Keratinocyte (primary cell): Measurements from ENCODE around the gene R3HDM2. TPM values are rescaled to one million over a fixed set of nuclear protein-coding genes. Genes with fewer than 3 reads are reported as not detected.

Experiments used
- DNase-seq: peaks from one replicate; pipeline ENCODE4 v3.0.0-alpha.2; 2011; ENCODE audit warnings: low read depth, missing footprints, low spot score
- FAIRE-seq: peaks from 2 replicates; lab custom pipeline; 2011; peaks lifted over from hg19 to GRCh38; lab: Jason Lieb, UNC
- H2AFZ ChIP-seq: 2 replicates; pipeline ENCODE4 v1.6.0; 2012; ENCODE audit warnings: low read length, control low read depth, inconsistent platforms; ENCODE audit not compliant: control insufficient read depth
- H3K27ac ChIP-seq: 2 replicates; pipeline ENCODE4 v1.5.1; 2011; ENCODE audit warnings: low read length; ENCODE audit not compliant: control insufficient read depth, insufficient read depth
- H3K27me3 ChIP-seq: 3 replicates; pipeline ENCODE4 v1.6.0; 2011; ENCODE audit warnings: low read length; ENCODE audit not compliant: control insufficient read depth, insufficient read depth; ENCODE audit errors: extremely low read depth
- H3K36me3 ChIP-seq, 2 experiments: 2 replicates in 1 of 2; 3 replicates in 1 of 2; pipeline ENCODE4 v1.5.1; 2011; ENCODE audit warnings: low read length in 2 of 2, mild to moderate bottlenecking in 1 of 2; ENCODE audit not compliant: control insufficient read depth in 2 of 2, insufficient read depth in 2 of 2; ENCODE audit errors: extremely low read depth in 1 of 2
- H3K4me1 ChIP-seq: 3 replicates; pipeline ENCODE4 v1.5.1; 2011; ENCODE audit warnings: low read length; ENCODE audit not compliant: control insufficient read depth, insufficient read depth; ENCODE audit errors: extremely low read depth
- H3K4me2 ChIP-seq: 3 replicates; pipeline ENCODE4 v1.6.0; 2011; ENCODE audit warnings: low read depth, low read length; ENCODE audit not compliant: control insufficient read depth, insufficient read depth; ENCODE audit errors: extremely low read depth
- H3K4me3 ChIP-seq, 3 experiments: fragments of 200-600 bp in 1 of 3; sonication (generic) in 1 of 3; 2 replicates in 2 of 3; 3 replicates in 1 of 3; pipeline ENCODE4 v1.5.1; 2011 to 2016; ENCODE audit warnings: low read length in 3 of 3, mild to moderate bottlenecking in 3 of 3, control low read depth in 2 of 3, inconsistent platforms in 1 of 3, low read depth in 1 of 3, mixed read lengths in 1 of 3, mixed run types in 1 of 3, moderate library complexity in 1 of 3; ENCODE audit not compliant: control insufficient read depth in 2 of 3, insufficient read depth in 2 of 3; ENCODE audit errors: extremely low read depth in 1 of 3
- H3K79me2 ChIP-seq: 2 replicates; pipeline ENCODE4 v1.6.0; 2012; ENCODE audit warnings: low read length; ENCODE audit not compliant: control insufficient read depth, insufficient read depth
- H3K9ac ChIP-seq: 3 replicates; pipeline ENCODE4 v1.6.0; 2011; ENCODE audit warnings: low read length; ENCODE audit not compliant: control insufficient read depth, insufficient read depth; ENCODE audit errors: extremely low read depth
- H3K9me1 ChIP-seq: 3 replicates; pipeline ENCODE4 v1.6.0; 2011; ENCODE audit warnings: low read length; ENCODE audit not compliant: control insufficient read depth, insufficient read depth; ENCODE audit errors: extremely low read depth
- H3K9me3 ChIP-seq: 2 replicates; pipeline ENCODE4 v1.5.1; 2012; ENCODE audit warnings: low read depth, low read length; ENCODE audit not compliant: control insufficient read depth
- H4K20me1 ChIP-seq: 3 replicates; pipeline ENCODE4 v1.6.0; 2011; ENCODE audit warnings: low read length; ENCODE audit not compliant: control insufficient read depth, insufficient read depth; ENCODE audit errors: extremely low read depth
- EZH2 ChIP-seq: IDR thresholded peaks from one replicate; pipeline ENCODE4 v1.6.1; 2012; ENCODE audit warnings: inconsistent platforms, mild to moderate bottlenecking, low read length, moderate library complexity
- dilution Hi-C: fragments of 300-500 bp; cut with MboI; formaldehyde crosslinking; loops from one replicate; pipeline ENCODE4 v1.7.0; 2020; ENCODE audit warnings: low sequenced_read_pairs; ENCODE audit not compliant: extremely low pct_ligation_motif_present
- polyA plus RNA-seq, 5 experiments: library from polyadenylated mRNA; depleted of rRNA in 3 of 5; stranded (reverse) in 3 of 5; stranded (forward) in 1 of 5; unstranded in 1 of 5; fragments of >200 nt; gene quantifications; 1 replicate in 1 of 5; 2 replicates in 3 of 5; 3 replicates in 1 of 5; pipeline versions ENCODE4 v1.2.1 to v1.2.3, GENCODE V29; 2011 to 2012; ENCODE audit warnings: missing spikeins in 2 of 5, low read depth in 1 of 5, low replicate concordance in 1 of 5
- TF ChIP-seq, protein P1 (sequence below), 3 experiments: IDR thresholded peaks in 1 of 3; conservative IDR thresholded peaks in 1 of 3; optimal IDR thresholded peaks in 1 of 3; 2 replicates in 2 of 3; 3 replicates in 1 of 3; pipeline versions ENCODE3 to v1.5.1; 2011; ENCODE audit warnings: low read length in 3 of 3, mild to moderate bottlenecking in 3 of 3, moderate library complexity in 2 of 3, control low read depth in 1 of 3, inconsistent platforms in 1 of 3; ENCODE audit not compliant: insufficient read depth in 2 of 3; ENCODE audit errors: extremely low read depth in 1 of 3

The R3HDM2 gene
- polyA plus RNA-seq, 1 donor (not counting 4 experiments of a cell fraction or from before 2014, with no cell fraction given) = 11.1 TPM

DNA sequence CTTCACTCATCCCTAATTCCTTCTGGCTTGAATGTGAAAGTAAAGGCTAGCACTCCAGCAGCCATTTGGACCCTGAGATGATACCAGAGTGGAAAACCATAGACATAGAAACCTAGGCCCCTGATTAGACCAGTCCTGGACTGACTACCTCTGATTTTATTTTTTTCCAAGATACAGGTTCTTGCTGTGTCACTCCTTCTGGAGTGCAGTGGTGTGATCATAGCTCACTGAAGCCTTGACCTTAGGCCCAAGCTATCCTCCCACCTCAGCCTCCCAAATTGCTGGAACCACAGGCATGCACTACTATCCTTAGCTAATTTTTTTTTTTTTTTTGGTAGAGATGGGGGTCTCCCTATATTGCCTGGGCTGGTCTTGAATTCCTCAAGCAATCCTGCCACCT is 105.4 kb downstream of the R3HDM2 start:
- Histone ChIP-seq H4K20me1 (no peaks in the 10 kb centered on the region), H3K4me3 (no peak overlapping the region), H3K9me1 (no peaks in the 10 kb centered on the region), H3K36me3 (peaks cover 0 to 2% of the 10 kb centered on the region in 2 experiments), H2AFZ (no peak overlapping the region), H3K27me3 (no peaks in the 10 kb centered on the region), H3K4me2 (no peak overlapping the region), H3K4me1 (no peaks in the 10 kb centered on the region), H3K27ac (no peak overlapping the region), H3K9me3 (no peaks in the 10 kb centered on the region), H3K9ac (no peak overlapping the region), H3K79me2 (no peaks in the 10 kb centered on the region)
- FAIRE-seq (no peak), DNase-seq (no peak)
- no peak for TF ChIP-seq EZH2
- TF ChIP-seq, protein P1, sequence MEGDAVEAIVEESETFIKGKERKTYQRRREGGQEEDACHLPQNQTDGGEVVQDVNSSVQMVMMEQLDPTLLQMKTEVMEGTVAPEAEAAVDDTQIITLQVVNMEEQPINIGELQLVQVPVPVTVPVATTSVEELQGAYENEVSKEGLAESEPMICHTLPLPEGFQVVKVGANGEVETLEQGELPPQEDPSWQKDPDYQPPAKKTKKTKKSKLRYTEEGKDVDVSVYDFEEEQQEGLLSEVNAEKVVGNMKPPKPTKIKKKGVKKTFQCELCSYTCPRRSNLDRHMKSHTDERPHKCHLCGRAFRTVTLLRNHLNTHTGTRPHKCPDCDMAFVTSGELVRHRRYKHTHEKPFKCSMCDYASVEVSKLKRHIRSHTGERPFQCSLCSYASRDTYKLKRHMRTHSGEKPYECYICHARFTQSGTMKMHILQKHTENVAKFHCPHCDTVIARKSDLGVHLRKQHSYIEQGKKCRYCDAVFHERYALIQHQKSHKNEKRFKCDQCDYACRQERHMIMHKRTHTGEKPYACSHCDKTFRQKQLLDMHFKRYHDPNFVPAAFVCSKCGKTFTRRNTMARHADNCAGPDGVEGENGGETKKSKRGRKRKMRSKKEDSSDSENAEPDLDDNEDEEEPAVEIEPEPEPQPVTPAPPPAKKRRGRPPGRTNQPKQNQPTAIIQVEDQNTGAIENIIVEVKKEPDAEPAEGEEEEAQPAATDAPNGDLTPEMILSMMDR (optimal IDR thresholded peaks at IDR 0.05 in 1 of 3, IDR thresholded peaks at IDR 0.05 in 1 of 3, conservative IDR thresholded peaks at IDR 0.05 in 1 of 3; ENCODE audit: extremely low read depth in 1 of 3, insufficient read depth in 2 of 3, low read length in 3 of 3) = no peak
- dilution Hi-C loops = no loop called here

DNA sequence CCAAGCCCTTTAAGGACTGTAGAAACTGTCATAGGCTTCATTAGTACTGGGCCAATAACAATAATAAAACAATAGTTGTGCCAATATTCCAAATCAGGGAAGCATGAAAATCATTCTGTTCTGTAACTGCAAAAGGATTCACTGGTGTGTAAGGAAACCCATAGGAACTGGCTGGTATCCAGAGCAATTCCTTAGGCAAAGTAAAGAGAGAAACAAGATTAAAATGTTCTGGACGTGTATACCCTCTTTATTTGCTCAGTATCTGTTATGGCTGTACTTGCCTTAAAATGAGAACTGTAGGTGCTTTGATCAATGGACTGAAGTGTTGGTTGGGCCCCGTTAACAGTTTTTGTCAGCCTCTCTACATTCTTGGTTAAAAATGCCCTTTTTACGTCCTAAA is 107.4 kb downstream of the R3HDM2 start:
- no peak for TF ChIP-seq EZH2
- TF ChIP-seq, protein P1 (optimal IDR thresholded peaks at IDR 0.05 in 1 of 3, IDR thresholded peaks at IDR 0.05 in 1 of 3, conservative IDR thresholded peaks at IDR 0.05 in 1 of 3; ENCODE audit: extremely low read depth in 1 of 3, insufficient read depth in 2 of 3, low read length in 3 of 3) = no peak
- no peak overlapping the region for H3K4me3 ChIP-seq

More for the DNA sequence above, 107.4 kb downstream of the R3HDM2 start:
- DNase-seq (no peak), FAIRE-seq (no peak)
- no peak overlapping the region for H2AFZ ChIP-seq
- H3K79me2 ChIP-seq = no peaks in the 10 kb centered on the region
- dilution Hi-C loops = no loop called here
- H3K9ac ChIP-seq = no peak overlapping the region
- no peaks in the 10 kb centered on the region for H3K9me3 ChIP-seq
- no peaks in the 10 kb centered on the region for H3K9me1 ChIP-seq
- H3K27me3 ChIP-seq = no peaks in the 10 kb centered on the region
- H3K4me2 ChIP-seq = no peak overlapping the region
- H3K4me1 ChIP-seq = no peaks in the 10 kb centered on the region
- H3K36me3 ChIP-seq = peaks cover 0 to 2% of the 10 kb centered on the region in 2 experiments
- H4K20me1 ChIP-seq = no peaks in the 10 kb centered on the region
- H3K27ac ChIP-seq = no peak overlapping the region
